NCI-H82 treated with DMSO at 0.1 percent for 48 hours (cell line): ENCODE data around the gene SLC35B1.

ENCODE experiments used
- DNase-seq: peaks from one replicate; lab custom pipeline; 2025; ENCODE audit not compliant: unreplicated experiment; lab: John Stamatoyannopoulos, UW

The SLC35B1 gene, protein sequence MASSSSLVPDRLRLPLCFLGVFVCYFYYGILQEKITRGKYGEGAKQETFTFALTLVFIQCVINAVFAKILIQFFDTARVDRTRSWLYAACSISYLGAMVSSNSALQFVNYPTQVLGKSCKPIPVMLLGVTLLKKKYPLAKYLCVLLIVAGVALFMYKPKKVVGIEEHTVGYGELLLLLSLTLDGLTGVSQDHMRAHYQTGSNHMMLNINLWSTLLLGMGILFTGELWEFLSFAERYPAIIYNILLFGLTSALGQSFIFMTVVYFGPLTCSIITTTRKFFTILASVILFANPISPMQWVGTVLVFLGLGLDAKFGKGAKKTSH

DNA sequence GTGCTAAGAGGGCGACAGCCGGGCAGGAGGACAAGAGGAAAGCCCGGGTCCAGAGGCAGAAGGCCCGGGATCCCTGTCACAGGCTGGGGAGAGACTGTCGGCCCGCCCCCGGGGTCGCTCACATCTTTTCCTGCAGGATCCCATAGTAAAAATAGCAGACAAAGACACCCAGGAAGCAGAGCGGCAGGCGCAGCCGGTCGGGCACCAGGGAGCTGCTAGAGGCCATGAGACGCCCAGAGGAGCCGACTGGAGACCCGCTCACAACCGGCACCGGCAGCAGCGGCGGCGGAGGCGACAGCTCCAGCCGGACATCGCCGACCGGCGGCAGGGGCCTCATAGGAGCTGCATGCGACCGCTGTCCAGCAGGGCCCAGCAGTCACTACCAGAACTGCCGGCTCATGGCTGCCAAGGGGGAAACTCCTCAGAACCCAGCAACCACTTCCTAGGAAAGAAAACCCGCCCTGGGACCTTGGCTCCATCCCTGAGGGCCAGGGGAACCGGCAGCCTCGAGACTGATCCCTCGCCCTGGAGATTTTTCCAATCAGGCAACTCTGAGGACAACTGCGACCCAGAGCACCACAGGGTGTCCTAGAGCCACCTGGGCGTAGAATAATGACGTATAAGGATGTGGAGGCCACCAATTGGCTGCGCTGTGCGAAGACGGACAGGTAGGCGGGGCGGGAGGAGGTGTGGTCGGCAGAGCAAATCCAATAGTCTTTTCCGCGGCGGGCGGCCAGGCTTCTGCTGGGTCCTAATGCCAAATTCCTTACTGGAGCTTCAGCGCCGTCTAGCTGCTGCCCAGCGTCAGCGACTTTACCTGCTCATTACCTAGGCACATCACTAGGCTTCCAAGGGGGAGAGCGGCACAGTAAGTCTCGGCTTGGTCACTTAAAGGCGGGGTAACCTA, at the start of gene SLC35B1:
TSS of gene SLC35B1 (minus strand) at position 357 of the 907 bp plus-strand sequence. CDS start at position 226, 131 bp downstream.
- peak; percentile 99 for DNase-seq

- DNase-seq, result no peak
These were observed 49.5 kb upstream of the SLC35B1 start for GRCh38 chr17:49757151-49757777.

GRCh38 chr17:49756323-49757150, 48.8 kb upstream of the SLC35B1 start:
- no peak for DNase-seq

- DNase-seq, result no peak
These were observed 48.0 kb upstream of the SLC35B1 start for GRCh38 chr17:49755663-49756283.

GRCh38 chr17:49753959-49754391, 46.2 kb upstream of the SLC35B1 start:
- DNase-seq, result no peak

- DNase-seq, result no peak
These were observed 44.7 kb upstream of the SLC35B1 start for GRCh38 chr17:49752508-49752907.

DNA sequence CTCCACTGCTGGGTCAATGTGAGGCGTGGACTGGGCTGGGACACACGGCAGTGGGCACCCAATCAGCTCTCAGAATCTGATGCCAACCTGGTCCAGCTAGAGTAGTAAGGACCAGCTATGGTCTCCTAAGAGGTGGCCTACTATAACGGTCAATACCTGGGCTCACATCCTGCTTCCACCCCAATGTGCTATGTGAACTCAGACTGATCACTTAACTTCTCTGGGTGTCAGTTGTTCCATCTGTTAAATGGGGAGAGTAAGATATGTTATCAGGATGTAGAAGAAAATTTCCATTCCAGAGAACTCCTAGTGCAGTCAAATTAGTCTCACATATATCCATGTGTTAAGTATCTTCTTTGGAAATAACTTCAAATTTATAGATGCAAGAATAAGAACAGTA, 42.0 kb upstream of the SLC35B1 start:
- no peak for DNase-seq

- no peak for DNase-seq
These were observed 41.0 kb upstream of the SLC35B1 start for GRCh38 chr17:49748791-49749190.

DNA sequence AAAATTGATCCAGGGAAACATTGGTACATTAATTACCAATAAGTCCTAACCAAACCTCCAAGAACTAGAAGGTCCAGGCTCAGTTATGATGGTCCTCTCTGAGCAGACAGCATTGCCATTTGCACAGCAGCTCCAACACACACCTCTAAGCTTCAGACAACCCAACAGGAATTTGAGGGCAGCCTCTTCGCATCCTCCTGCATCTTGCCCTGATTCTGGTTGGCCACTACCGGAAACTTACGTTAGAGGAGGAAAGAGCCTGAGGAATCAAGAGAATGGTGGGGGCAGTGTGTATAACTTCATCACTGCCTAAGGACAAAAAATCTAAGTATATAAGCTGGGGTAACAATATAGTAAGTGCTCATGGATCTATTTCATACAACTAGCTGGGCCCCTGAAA, 40.5 kb upstream of the SLC35B1 start:
- DNase-seq, result no peak

DNA sequence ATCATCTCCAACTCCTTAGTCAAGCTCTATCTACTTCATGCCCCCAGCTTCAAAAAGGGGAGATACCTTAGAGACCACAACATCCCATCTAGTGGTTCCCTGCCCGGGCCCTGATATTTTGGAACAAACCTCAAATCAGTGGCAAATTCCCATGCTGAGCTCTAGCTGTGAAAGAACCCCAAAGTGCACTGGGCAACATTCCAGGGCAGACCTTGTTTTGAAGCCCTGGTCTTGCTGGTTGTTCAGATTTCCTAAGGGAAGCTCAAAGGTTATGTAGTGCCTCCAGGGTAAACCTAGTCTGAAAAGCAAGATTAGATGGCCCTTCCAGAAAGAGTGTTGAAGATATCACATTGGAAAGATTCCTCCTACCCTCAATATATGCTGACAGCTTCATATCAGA, 39.9 kb upstream of the SLC35B1 start:
- no peak for DNase-seq

DNA sequence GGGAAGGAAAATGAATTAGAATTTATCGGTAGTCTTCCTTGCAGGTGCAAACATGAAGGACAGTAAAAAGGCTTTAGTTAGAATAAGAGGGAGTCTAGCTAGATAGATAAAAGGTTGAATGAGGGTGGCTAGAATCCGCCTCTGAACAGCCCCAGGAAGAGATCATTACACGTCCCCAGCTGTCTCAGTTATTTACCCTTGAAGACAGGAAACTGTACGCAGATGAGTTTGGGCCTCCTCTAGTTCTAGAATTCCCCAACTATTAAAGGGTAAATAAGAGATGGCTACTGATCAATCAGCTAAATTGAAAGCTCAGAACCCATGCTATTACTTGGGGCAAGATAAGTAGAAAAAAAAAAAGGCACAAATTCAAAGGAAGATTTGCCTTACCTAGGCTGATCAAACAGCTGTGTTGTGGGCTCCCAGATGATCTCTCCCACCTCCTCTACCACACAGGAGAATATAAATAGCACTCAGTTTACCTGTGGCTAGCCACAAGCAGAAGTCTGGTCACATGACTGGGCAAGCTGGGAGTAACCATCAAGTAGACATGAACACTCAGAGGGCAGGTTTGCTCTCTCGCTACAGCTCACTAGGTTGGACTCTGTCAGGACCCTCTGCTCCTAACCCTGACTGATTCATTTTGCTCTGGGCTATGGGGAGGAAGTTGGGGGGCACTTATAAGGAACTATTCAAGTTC, 39.2 kb upstream of the SLC35B1 start:
- no peak for DNase-seq

GRCh38 chr17:49745175-49746139, 37.7 kb upstream of the SLC35B1 start:
- DNase-seq, result no peak

DNA sequence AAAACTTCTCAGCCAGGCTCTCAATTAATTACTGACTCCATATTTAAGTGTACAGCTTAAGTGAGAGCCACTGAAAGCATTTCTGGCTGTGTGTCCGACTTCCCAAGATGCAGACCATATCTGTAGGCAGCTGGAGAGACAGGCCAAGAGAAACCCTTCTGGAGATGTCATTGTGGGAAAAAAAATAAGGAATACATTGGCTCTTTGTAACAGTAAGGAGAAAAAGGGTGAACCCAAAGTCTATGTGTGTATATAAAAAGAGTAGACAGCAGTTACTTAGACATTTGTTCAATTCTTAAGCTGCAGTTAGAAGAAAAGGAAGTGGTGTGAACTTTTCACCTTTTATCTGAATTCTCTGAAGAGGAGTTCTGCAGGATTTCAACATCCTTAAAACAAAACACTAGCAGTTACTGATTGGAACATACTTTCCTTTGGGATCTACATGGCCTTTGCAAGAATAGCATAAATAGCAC, 34.4 kb upstream of the SLC35B1 start:
- no peak for DNase-seq

DNA sequence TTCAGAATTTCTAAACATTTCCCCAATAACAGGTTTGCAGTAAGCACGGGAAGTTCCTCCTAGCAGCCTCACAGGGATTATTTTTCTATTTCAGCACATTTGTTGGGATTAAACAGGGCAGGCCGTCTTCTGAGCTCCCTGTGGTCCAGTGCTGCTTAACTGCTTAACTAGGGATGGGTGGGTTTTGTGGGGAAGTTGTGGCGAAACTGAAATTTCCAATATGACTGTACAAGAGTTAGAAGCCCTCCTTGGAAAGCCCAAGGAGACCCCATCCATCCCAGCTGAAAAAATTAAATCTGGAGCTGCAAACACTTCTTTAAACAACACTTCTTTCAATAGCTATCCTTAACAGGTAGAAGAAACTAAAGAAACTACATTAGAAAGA, 33.9 kb upstream of the SLC35B1 start:
- DNase-seq, result peak; percentile 30

GRCh38 chr17:49741009-49741691, 33.4 kb upstream of the SLC35B1 start:
- no peak for DNase-seq

- DNase-seq, result no peak
These were observed 32.0 kb upstream of the SLC35B1 start for GRCh38 chr17:49739641-49740271.

DNA sequence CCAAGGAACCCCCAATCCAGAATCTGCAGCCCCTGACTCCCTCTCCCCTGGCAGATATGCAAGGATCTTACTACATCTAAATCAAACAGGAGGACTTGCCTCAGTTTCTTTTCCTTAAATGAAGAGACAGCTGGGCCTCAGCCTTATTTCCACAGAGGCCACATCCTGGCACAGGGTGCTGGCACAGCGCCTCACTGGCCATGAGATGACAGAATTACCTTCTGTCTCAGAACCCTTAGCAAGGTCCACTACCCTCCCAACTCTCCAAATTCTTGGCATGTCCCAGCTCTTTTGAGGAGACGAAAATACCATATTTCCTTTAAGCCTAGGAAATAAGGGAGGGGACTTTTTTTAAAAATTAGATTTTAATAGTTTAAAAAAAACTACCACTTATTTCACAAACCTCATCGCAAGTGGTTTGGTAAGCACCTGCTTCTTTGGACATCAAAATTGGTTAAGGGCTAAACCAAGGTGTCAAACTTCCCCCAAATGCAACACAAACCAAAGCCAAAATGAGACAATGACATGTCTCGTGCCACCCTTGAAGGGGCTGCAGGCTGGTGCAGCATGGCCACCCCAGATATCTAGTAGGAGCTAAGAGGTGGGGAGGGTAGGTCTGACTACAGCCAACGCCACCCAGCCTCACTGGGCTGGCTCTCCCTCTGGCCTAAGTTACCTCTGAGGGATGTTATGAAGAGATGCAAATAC, 30.8 kb upstream of the SLC35B1 start:
- DNase-seq, result no peak
